Progenitor cell of endocrine pancreas (in vitro differentiated cells): Measurements from ENCODE around the gene DNAH14. TPM values are rescaled to one million over a fixed set of nuclear protein-coding genes. Genes with fewer than 3 reads are reported as not detected.
A peak's percentile ranks its signal among the peaks of the same experiment; 100 is the strongest.
"Not testable (repeated sequence)": the region's sequence is repeated elsewhere in the genome, so short reads cannot be mapped to it uniquely, and the experiment has no call there.

ENCODE experiments used
- DNase-seq: peaks from one replicate; pipeline ENCODE4 v3.0.0; 2021; ENCODE audit warnings: low spot score; ENCODE audit not compliant: unreplicated experiment
- H3K27ac Mint-ChIP-seq: 2 replicates; pipeline ENCODE4 v1.8.0; 2021; ENCODE audit warnings: mild to moderate bottlenecking, moderate library complexity, mixed read lengths
- H3K27me3 Mint-ChIP-seq: 2 replicates; pipeline ENCODE4 v1.8.0; 2021; ENCODE audit warnings: mixed read lengths
- H3K36me3 Mint-ChIP-seq: 2 replicates; pipeline ENCODE4 v1.8.0; 2022; ENCODE audit warnings: mixed read lengths; ENCODE audit not compliant: insufficient read depth
- H3K4me1 Mint-ChIP-seq: 2 replicates; pipeline ENCODE4 v1.8.0; 2021; ENCODE audit warnings: low read depth, mixed read lengths
- H3K4me3 Mint-ChIP-seq: 2 replicates; pipeline ENCODE4 v1.8.0; 2021; ENCODE audit warnings: low read depth, mild to moderate bottlenecking, moderate library complexity, mixed read lengths
- H3K9me3 Mint-ChIP-seq: 2 replicates; pipeline ENCODE4 v1.8.0; 2021; ENCODE audit warnings: low read depth, mixed read lengths
- total RNA-seq: library from RNA; stranded (reverse); gene quantifications from 2 replicates; pipeline ENCODE4 v1.2.1, GENCODE V29; 2021
- TF ChIP-seq, protein P1 (sequence below): fragments of 200-600 bp; sonication (generic); IDR thresholded peaks from one replicate; pipeline ENCODE4 v1.5.0; 2021; ENCODE audit warnings: antibody characterized with exemption, mild to moderate bottlenecking; ENCODE audit not compliant: unreplicated experiment

The DNAH14 gene
- total RNA-seq, 1 donor from 2014 or later = 71.7 TPM

DNA sequence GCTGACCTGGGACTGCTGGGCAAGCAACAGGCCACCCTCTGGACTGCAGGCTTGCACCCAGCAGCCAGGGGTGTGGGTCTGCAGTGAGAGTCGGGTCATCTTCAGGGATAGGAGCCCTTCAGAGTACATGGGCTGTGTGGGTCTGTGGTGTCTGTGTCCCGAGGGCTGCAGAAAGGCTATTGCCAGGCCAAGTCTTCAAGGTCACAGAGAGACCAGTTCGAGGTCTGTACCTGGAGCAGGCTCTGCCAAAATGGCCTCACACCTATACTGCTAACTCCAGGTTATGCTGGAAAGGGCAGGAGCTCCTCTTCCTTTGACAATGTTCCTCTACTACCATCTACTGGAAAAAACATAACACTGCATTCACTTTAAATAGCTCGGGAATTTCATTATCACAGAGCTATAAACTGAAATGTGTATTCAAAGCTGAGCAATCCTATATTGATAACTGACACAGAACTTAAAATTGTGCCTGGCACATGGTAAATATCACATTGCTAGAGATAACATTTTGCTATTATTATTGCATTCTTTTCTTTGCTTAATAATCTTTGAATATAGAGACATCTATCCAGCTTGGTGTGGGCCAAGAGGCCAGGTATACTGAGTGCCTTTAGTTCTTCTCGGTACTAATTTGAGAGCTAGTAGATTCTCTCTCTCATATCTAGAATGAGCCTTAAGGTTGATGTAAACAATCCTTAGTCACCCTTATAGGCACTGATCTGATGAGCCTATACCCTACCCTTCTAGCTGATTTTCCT lies 6.9 kb upstream of the DNAH14 start:
- no peak overlapping the region for H3K27ac Mint-ChIP-seq
- H3K27me3 Mint-ChIP-seq = peaks cover 3% of the 10 kb centered on the region
- H3K4me3 Mint-ChIP-seq = no peak overlapping the region
- TF ChIP-seq, protein P1, sequence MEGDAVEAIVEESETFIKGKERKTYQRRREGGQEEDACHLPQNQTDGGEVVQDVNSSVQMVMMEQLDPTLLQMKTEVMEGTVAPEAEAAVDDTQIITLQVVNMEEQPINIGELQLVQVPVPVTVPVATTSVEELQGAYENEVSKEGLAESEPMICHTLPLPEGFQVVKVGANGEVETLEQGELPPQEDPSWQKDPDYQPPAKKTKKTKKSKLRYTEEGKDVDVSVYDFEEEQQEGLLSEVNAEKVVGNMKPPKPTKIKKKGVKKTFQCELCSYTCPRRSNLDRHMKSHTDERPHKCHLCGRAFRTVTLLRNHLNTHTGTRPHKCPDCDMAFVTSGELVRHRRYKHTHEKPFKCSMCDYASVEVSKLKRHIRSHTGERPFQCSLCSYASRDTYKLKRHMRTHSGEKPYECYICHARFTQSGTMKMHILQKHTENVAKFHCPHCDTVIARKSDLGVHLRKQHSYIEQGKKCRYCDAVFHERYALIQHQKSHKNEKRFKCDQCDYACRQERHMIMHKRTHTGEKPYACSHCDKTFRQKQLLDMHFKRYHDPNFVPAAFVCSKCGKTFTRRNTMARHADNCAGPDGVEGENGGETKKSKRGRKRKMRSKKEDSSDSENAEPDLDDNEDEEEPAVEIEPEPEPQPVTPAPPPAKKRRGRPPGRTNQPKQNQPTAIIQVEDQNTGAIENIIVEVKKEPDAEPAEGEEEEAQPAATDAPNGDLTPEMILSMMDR = peak; percentile 86
- no peaks in the 10 kb centered on the region for H3K36me3 Mint-ChIP-seq
- no peak for DNase-seq
- peaks cover 3% of the 10 kb centered on the region for H3K9me3 Mint-ChIP-seq
- H3K4me1 Mint-ChIP-seq = peaks cover 16% of the 10 kb centered on the region

DNA sequence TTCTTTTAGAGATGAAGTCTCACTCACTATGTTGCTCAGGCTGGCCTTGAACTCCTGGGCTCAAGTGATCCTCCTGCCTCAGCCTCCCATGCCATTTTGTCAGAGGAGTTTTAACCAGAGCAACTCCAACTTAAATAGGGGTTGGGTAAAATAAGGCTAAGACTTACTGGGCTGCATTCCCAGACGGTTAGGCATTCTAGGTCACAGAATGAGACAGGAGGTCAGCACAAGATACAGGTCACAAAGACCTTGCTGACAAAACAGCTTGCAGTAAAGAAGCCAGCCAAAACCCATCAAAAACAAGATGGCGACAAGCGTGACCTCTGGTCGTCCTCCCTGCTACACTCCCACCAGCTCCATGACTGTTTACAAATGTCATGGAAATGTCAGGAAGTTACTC lies 5.7 kb upstream of the DNAH14 start:
- no peak overlapping the region for H3K27ac Mint-ChIP-seq
- H3K9me3 Mint-ChIP-seq = peaks cover 6% of the 10 kb centered on the region
- no peaks in the 10 kb centered on the region for H3K27me3 Mint-ChIP-seq
- no peak for DNase-seq
- peaks cover 19% of the 10 kb centered on the region for H3K4me1 Mint-ChIP-seq
- no peak overlapping the region for H3K4me3 Mint-ChIP-seq
- TF ChIP-seq, protein P1 = no peak
- no peaks in the 10 kb centered on the region for H3K36me3 Mint-ChIP-seq

DNA sequence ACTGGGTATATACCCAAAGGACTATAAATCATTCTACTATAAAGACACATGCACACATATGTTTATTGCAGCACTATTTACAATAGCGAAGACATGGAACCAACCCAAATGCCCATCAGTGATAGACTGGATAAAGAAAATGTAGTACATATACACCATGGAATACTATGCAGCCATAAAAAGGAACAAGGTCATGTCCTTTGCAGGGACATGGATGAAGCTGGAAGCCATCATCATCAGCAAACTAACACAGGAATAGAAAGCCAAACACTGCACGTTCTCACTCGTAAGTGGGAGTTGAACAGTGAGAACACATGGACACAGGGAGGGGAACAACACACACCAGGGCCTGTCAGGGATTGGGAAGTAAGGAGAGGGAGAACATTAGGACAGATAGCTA lies 1.8 kb upstream of the DNAH14 start:
- H3K4me3 Mint-ChIP-seq, H3K4me1 Mint-ChIP-seq: not testable (repeated sequence)

DNA sequence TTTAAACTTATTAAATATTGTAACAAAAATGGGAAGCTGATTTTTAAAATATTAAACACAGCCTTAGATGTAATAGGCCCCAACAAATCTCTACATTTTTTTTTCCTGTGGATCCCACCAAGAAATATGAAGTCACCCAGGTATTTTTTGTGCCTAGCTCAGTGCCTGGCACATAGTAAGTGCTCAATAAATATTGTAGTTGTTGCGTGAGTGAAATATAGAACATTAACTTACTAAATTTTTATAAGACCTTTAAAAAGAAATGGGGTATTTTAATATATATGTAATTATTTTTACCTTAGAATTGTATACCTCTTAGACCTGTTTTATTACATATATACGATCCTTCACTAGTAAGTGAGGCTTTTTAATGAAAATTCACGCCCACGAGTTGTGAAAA lies 569 bp upstream of the DNAH14 start:
- H3K4me3 Mint-ChIP-seq = peak overlapping the region; percentile 83
- no peaks in the 10 kb centered on the region for H3K27me3 Mint-ChIP-seq
- H3K27ac Mint-ChIP-seq = peak overlapping the region; percentile 95
- H3K9me3 Mint-ChIP-seq = peaks cover 27% of the 10 kb centered on the region
- H3K4me1 Mint-ChIP-seq = peaks cover 3% of the 10 kb centered on the region
- TF ChIP-seq, protein P1 = no peak
- peaks cover 23% of the 10 kb centered on the region for H3K36me3 Mint-ChIP-seq
- DNase-seq = no peak

More for the DNA sequence above, 1.8 kb upstream of the DNAH14 start:
- H3K27ac Mint-ChIP-seq = peak overlapping the region; percentile 21
- H3K27me3 Mint-ChIP-seq, DNase-seq: not testable (repeated sequence)
- peaks cover 12% of the 10 kb centered on the region for H3K36me3 Mint-ChIP-seq
- peaks cover 15% of the 10 kb centered on the region for H3K9me3 Mint-ChIP-seq

DNA sequence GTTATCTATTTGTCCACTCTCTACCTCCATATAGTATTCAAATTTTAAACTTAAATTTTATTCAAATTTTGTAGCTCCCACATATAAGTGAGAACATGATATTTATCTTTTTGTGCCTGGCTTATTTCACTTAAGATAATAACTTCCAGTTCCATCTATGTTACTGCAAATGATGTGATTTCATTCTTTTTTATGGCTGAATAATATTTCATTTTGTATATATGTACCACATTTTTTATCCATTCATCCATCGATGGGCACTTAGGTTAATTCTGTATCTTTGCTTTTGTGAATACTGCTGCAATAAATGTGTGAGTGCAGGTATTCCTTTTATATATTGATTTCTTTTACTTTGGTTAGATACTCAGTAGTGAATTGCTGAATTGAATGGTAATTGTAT lies 2.1 kb downstream of the DNAH14 start:
- Mint-ChIP-seq H3K9me3 (peaks cover 50% of the 10 kb centered on the region), H3K27me3 (no peaks in the 10 kb centered on the region), H3K4me1 (peaks cover 3% of the 10 kb centered on the region), H3K36me3 (peaks cover 44% of the 10 kb centered on the region), H3K4me3 (no peak overlapping the region), H3K27ac (no peak overlapping the region)
- TF ChIP-seq, protein P1 = no peak
- DNase-seq = no peak
